ENCODE measurements around the gene IFNB1.

The IFNB1 gene

GRCh38 chr9:21104787-21105186 lies 27.0 kb upstream of the IFNB1 start:
- no peak for DNase-seq (ENCODE audit: extremely low spot score)
- POLR2A ChIA-PET: no interaction called here
- CTCF ChIA-PET: interaction anchor here (0.7 kb wide), 1 partner anchor 1699 kb away, joined by 3 read pairs; no protein-coding TSS in a partner anchor
- TF ChIP-seq LEF1 (IDR thresholded peaks at IDR 0.05; ENCODE audit: borderline replicate concordance): no peak
- TF ChIP-seq L3MBTL2 (conservative IDR thresholded peaks at IDR 0.05): no peak
- TF ChIP-seq BHLHE40 (IDR thresholded peaks at IDR 0.05; ENCODE audit: borderline replicate concordance): no peak
- no peak for TF ChIP-seq SP1 (IDR thresholded peaks at IDR 0.05)
- no peak for TF ChIP-seq FOXA1 (IDR thresholded peaks at IDR 0.05)
- TF ChIP-seq ZNF384 (IDR thresholded peaks at IDR 0.05): no peak
- no peak for TF ChIP-seq ARNT (IDR thresholded peaks at IDR 0.05)
- TF ChIP-seq FOXK2 (IDR thresholded peaks at IDR 0.05): no peak
- TF ChIP-seq FOXM1 (IDR thresholded peaks at IDR 0.05; ENCODE audit: borderline replicate concordance): no peak
- TF ChIP-seq SUZ12 (IDR thresholded peaks at IDR 0.05): no peak
- no peak for TF ChIP-seq TARDBP (IDR thresholded peaks at IDR 0.05)
- no peak for TF ChIP-seq CTBP1 (IDR thresholded peaks at IDR 0.05; ENCODE audit: borderline replicate concordance)
- TF ChIP-seq PKNOX1 (IDR thresholded peaks at IDR 0.05): no peak
- TF ChIP-seq HDGF (IDR thresholded peaks at IDR 0.05; ENCODE audit: borderline replicate concordance): no peak
- no peak for TF ChIP-seq NFRKB (IDR thresholded peaks at IDR 0.05)
- no peak for TF ChIP-seq ELF4 (IDR thresholded peaks at IDR 0.05)

- DNase-seq (ENCODE audit: extremely low spot score): no peak
- TF ChIP-seq CTBP1 (IDR thresholded peaks at IDR 0.05; ENCODE audit: borderline replicate concordance): no peak
- no peak for TF ChIP-seq ZNF384 (IDR thresholded peaks at IDR 0.05)
- TF ChIP-seq BHLHE40 (IDR thresholded peaks at IDR 0.05; ENCODE audit: borderline replicate concordance): no peak
- no peak for TF ChIP-seq TARDBP (IDR thresholded peaks at IDR 0.05)
- ChIA-PET CTCF (interaction anchor here (0.7 kb wide), 1 partner anchor 12 kb away, joined by 3 read pairs; no protein-coding TSS in a partner anchor), POLR2A (no interaction called here)
Observed at GRCh38 chr9:21102305-21102704, 24.6 kb upstream of the IFNB1 start.

- no peak for DNase-seq (ENCODE audit: extremely low spot score)
- CTCF ChIA-PET: no interaction called here
- POLR2A ChIA-PET: no interaction called here
- no peak for TF ChIP-seq TARDBP (IDR thresholded peaks at IDR 0.05)
- no peak for TF ChIP-seq ARNT (IDR thresholded peaks at IDR 0.05)
- no peak for TF ChIP-seq HDGF (IDR thresholded peaks at IDR 0.05; ENCODE audit: borderline replicate concordance)
- no peak for TF ChIP-seq SUZ12 (IDR thresholded peaks at IDR 0.05)
- TF ChIP-seq NFRKB (IDR thresholded peaks at IDR 0.05): no peak
- TF ChIP-seq FOXM1 (IDR thresholded peaks at IDR 0.05; ENCODE audit: borderline replicate concordance): no peak
- TF ChIP-seq L3MBTL2 (conservative IDR thresholded peaks at IDR 0.05): no peak
- no peak for TF ChIP-seq BHLHE40 (IDR thresholded peaks at IDR 0.05; ENCODE audit: borderline replicate concordance)
- TF ChIP-seq SP1 (IDR thresholded peaks at IDR 0.05): no peak
- no peak for TF ChIP-seq ZNF384 (IDR thresholded peaks at IDR 0.05)
- no peak for TF ChIP-seq FOXA1 (IDR thresholded peaks at IDR 0.05)
- no peak for TF ChIP-seq ELF4 (IDR thresholded peaks at IDR 0.05)
- no peak for TF ChIP-seq PKNOX1 (IDR thresholded peaks at IDR 0.05)
- TF ChIP-seq CTBP1 (IDR thresholded peaks at IDR 0.05; ENCODE audit: borderline replicate concordance): no peak
- no peak for TF ChIP-seq FOXK2 (IDR thresholded peaks at IDR 0.05)
Observed at GRCh38 chr9:21097817-21098216, 20.1 kb upstream of the IFNB1 start.

GRCh38 chr9:21096901-21097255 lies 19.1 kb upstream of the IFNB1 start:
- ChIA-PET CTCF (no interaction called here), POLR2A (no interaction called here)
- no peak for TF ChIP-seq NFRKB (IDR thresholded peaks at IDR 0.05)
- TF ChIP-seq BHLHE40 (IDR thresholded peaks at IDR 0.05; ENCODE audit: borderline replicate concordance): no peak
- no peak for TF ChIP-seq ZNF384 (IDR thresholded peaks at IDR 0.05)
- no peak for TF ChIP-seq L3MBTL2 (conservative IDR thresholded peaks at IDR 0.05)
- no peak for TF ChIP-seq FOXA1 (IDR thresholded peaks at IDR 0.05)
- TF ChIP-seq SP1 (IDR thresholded peaks at IDR 0.05): no peak
- TF ChIP-seq PKNOX1 (IDR thresholded peaks at IDR 0.05): no peak
- no peak for TF ChIP-seq HDGF (IDR thresholded peaks at IDR 0.05; ENCODE audit: borderline replicate concordance)
- TF ChIP-seq FOXK2 (IDR thresholded peaks at IDR 0.05): no peak
- no peak for TF ChIP-seq ARNT (IDR thresholded peaks at IDR 0.05)
- TF ChIP-seq FOXM1 (IDR thresholded peaks at IDR 0.05; ENCODE audit: borderline replicate concordance): no peak
- TF ChIP-seq SUZ12 (IDR thresholded peaks at IDR 0.05): no peak
- TF ChIP-seq TARDBP (IDR thresholded peaks at IDR 0.05): no peak
- no peak for TF ChIP-seq CTBP1 (IDR thresholded peaks at IDR 0.05; ENCODE audit: borderline replicate concordance)
- TF ChIP-seq LEF1 (IDR thresholded peaks at IDR 0.05; ENCODE audit: borderline replicate concordance): no peak
- no peak for TF ChIP-seq ELF4 (IDR thresholded peaks at IDR 0.05)
- no peak for DNase-seq (ENCODE audit: extremely low spot score)

- CTCF ChIA-PET: no interaction called here
- TF ChIP-seq FOXM1 (IDR thresholded peaks at IDR 0.05; ENCODE audit: borderline replicate concordance) (no peak), TARDBP (IDR thresholded peaks at IDR 0.05) (no peak), NFRKB (IDR thresholded peaks at IDR 0.05) (no peak), L3MBTL2 (conservative IDR thresholded peaks at IDR 0.05) (no peak), FOXK2 (IDR thresholded peaks at IDR 0.05) (no peak), BHLHE40 (IDR thresholded peaks at IDR 0.05; ENCODE audit: borderline replicate concordance) (no peak), SP1 (IDR thresholded peaks at IDR 0.05) (no peak)
- POLR2A ChIA-PET: no interaction called here
- no peak for DNase-seq (ENCODE audit: extremely low spot score)
Observed at GRCh38 chr9:21096172-21096900, 18.6 kb upstream of the IFNB1 start.

- no peak for DNase-seq (ENCODE audit: extremely low spot score)
- ChIA-PET POLR2A (no interaction called here), CTCF (no interaction called here)
- TF ChIP-seq NFRKB (IDR thresholded peaks at IDR 0.05) (no peak), CTBP1 (IDR thresholded peaks at IDR 0.05; ENCODE audit: borderline replicate concordance) (no peak), SP1 (IDR thresholded peaks at IDR 0.05) (no peak), BHLHE40 (IDR thresholded peaks at IDR 0.05; ENCODE audit: borderline replicate concordance) (no peak), L3MBTL2 (conservative IDR thresholded peaks at IDR 0.05) (no peak), PKNOX1 (IDR thresholded peaks at IDR 0.05) (no peak), FOXA1 (IDR thresholded peaks at IDR 0.05) (no peak), ELF4 (IDR thresholded peaks at IDR 0.05) (no peak), LEF1 (IDR thresholded peaks at IDR 0.05; ENCODE audit: borderline replicate concordance) (no peak), FOXK2 (IDR thresholded peaks at IDR 0.05) (no peak), HDGF (IDR thresholded peaks at IDR 0.05; ENCODE audit: borderline replicate concordance) (no peak), SUZ12 (IDR thresholded peaks at IDR 0.05) (no peak), FOXM1 (IDR thresholded peaks at IDR 0.05; ENCODE audit: borderline replicate concordance) (no peak), TARDBP (IDR thresholded peaks at IDR 0.05) (no peak), ARNT (IDR thresholded peaks at IDR 0.05) (no peak)
Observed at GRCh38 chr9:21095561-21095960, 17.8 kb upstream of the IFNB1 start.

Measured in HEK293T (cell line).